Fibroblast of pulmonary artery (primary cell): ENCODE results near the gene OR10H1.

Experiments
- DNase-seq: peaks from one replicate; pipeline ENCODE4 v3.0.0-alpha.2; 2010; ENCODE audit warnings: low read depth
- H3K4me3 ChIP-seq: replicated peaks from 2 replicates; pipeline ENCODE4 v1.5.1; 2011; ENCODE audit warnings: low read depth, mild to moderate bottlenecking, control low read depth, low read length, moderate library complexity
- TF ChIP-seq, protein P1 (sequence below): IDR thresholded peaks from 2 replicates; pipeline ENCODE4 v1.5.1; 2011; ENCODE audit warnings: mild to moderate bottlenecking, control low read depth, low read length, inconsistent platforms; ENCODE audit errors: missing control alignments

The OR10H1 gene, protein sequence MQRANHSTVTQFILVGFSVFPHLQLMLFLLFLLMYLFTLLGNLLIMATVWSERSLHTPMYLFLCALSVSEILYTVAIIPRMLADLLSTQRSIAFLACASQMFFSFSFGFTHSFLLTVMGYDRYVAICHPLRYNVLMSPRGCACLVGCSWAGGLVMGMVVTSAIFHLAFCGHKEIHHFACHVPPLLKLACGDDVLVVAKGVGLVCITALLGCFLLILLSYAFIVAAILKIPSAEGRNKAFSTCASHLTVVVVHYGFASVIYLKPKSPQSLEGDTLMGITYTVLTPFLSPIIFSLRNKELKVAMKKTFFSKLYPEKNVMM

DNA sequence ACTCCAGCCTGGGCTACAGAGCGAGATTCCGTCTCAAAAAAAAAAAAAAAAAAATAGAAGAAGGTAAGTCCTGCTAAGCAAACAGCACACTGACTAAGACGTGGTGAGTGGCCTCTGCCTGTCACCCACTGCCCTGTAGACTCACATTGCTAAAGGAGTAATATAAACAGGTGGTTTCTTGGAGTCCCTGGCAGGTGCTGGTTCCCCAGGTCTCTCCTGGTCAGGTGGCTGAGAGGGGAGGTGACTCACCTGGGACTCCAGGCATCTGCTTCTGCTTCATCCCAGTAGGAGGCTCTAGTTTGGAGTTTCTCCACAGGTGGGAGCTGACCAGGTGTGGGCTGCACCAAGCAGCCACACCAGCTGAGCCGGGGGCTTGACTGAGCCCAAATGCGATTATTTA lies at the start of gene OR10H1:
Gene OR10H1, minus strand, starts transcription at position 359 of the 400 bp plus-strand sequence. CDS start 7,627 bp downstream, outside the sequence.
- no peak within 1 kb of the TSS for H3K4me3 ChIP-seq
- no peak for DNase-seq
- TF ChIP-seq, protein P1, sequence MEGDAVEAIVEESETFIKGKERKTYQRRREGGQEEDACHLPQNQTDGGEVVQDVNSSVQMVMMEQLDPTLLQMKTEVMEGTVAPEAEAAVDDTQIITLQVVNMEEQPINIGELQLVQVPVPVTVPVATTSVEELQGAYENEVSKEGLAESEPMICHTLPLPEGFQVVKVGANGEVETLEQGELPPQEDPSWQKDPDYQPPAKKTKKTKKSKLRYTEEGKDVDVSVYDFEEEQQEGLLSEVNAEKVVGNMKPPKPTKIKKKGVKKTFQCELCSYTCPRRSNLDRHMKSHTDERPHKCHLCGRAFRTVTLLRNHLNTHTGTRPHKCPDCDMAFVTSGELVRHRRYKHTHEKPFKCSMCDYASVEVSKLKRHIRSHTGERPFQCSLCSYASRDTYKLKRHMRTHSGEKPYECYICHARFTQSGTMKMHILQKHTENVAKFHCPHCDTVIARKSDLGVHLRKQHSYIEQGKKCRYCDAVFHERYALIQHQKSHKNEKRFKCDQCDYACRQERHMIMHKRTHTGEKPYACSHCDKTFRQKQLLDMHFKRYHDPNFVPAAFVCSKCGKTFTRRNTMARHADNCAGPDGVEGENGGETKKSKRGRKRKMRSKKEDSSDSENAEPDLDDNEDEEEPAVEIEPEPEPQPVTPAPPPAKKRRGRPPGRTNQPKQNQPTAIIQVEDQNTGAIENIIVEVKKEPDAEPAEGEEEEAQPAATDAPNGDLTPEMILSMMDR: no peak

DNA sequence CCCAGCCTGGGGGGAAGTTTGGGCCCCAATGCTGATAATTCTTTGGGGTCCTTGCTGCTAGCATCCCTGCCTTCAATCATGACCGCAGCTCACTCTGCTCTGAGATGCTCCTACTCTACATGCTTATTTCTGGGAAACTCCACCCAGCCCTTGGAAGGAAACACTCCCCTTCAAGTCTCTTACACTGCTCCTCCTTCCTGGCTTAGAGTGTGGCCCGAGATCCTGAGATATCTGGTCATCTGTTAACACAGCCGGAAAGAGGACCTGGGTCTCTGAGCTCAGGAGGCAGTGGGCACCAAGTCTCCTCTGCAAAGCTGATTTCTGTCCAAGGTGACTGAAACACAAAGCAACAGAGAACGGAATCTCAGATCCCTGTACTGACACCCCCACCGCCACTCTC lies 49.4 kb upstream of the OR10H1 start:
- no peak overlapping the region for H3K4me3 ChIP-seq
- DNase-seq: no peak
- TF ChIP-seq, protein P1: no peak

DNA sequence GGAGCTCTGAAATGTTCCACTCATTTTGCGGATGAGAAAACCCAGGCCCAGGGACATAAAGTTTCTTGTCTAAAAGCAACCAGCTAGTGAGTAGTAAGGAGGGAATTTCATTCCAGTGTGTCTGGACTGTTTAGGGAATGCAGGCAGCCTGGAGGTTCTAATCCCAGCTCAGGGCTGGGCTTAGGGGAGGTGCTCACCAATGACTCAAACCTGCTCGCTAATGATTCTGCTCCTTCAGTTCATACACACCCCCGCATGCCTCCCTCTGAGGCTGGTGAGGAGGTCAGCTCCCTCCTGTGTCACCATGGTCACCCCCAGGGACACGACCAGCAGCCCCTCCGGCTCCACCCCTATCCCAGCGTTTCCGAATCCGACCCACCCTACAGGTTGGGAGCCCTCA lies 47.8 kb upstream of the OR10H1 start:
- DNase-seq: no peak
- no peak overlapping the region for H3K4me3 ChIP-seq
- TF ChIP-seq, protein P1: no peak

DNA sequence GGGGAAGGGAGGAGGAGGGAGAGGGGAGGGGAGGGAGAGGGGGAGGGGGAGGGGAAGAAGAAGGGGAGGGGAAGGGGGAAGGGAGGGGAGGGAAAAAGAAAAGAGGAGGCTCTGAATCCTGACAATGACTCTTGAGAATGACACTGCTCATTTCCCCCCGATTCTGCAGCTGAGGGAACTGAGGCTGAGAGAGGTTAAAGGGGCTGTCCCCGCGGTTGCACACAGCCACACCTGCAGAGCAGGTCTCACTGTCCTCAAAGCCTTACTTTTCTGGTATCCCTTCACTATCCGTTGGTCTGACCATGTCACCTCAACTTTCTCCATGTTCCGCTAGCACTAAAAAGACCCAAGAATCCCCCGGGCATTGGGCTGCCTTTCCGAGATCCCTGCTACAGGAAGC lies 47.0 kb upstream of the OR10H1 start:
- no peak overlapping the region for H3K4me3 ChIP-seq
- no peak for DNase-seq
- TF ChIP-seq, protein P1: no peak

DNA sequence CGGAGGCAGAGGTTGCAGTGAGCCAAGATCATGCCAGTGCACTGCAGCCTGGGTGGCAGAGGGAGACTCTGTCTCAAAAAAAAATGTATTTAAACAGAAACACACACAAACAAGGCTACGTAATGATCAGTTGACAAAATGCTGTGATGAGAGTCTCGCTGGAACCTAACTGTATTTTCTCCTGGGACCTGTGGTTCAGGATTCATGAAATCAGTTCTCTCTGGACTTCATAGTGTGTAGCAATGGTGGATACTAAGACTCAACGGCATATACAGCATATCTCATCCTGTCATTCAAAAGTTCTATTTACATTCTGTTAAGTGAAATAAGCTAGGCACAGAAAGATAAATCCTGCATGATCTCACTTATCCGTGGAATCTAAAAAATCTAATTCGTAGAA lies 45.1 kb upstream of the OR10H1 start:
- TF ChIP-seq, protein P1: no peak
- no peak for DNase-seq
- no peak overlapping the region for H3K4me3 ChIP-seq

DNA sequence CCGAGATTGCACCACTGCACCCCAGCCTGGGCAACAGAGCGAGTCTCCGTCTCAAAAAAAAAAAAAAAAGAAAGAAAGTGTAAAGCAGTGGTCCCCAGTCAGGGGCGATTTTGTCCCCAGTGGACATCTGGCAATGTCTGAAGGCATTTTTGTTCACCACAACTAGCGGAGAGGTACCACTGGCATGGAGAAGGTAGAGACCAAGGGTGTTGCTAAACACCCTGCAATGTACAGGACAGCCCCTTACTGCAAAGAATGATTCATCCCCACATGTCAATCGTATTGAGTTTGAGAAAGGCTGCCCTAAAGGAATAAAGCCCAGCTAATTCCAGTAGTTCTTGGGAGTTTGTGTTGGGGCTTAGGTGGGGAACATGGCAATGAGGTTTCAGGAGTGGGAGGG lies 43.7 kb upstream of the OR10H1 start:
- DNase-seq: no peak

More for the DNA sequence above, 43.7 kb upstream of the OR10H1 start:
- TF ChIP-seq, protein P1: no peak
- no peak overlapping the region for H3K4me3 ChIP-seq
